Activated CD8-positive, alpha-beta memory T cell treated with anti-CD3 and anti-CD28 coated beads, Interleukin-2, amount 50 U/mL, for 48 hours (primary cell): ENCODE measurements around the gene PTGFRN.
"Not testable (repeated sequence)": the region's sequence is repeated elsewhere in the genome, so short reads cannot be mapped to it uniquely, and the experiment has no call there.

Experiments used
- DNase-seq: peaks from one replicate; pipeline ENCODE4 v3.0.0-alpha.2; 2020

PTGFRN gene

DNA sequence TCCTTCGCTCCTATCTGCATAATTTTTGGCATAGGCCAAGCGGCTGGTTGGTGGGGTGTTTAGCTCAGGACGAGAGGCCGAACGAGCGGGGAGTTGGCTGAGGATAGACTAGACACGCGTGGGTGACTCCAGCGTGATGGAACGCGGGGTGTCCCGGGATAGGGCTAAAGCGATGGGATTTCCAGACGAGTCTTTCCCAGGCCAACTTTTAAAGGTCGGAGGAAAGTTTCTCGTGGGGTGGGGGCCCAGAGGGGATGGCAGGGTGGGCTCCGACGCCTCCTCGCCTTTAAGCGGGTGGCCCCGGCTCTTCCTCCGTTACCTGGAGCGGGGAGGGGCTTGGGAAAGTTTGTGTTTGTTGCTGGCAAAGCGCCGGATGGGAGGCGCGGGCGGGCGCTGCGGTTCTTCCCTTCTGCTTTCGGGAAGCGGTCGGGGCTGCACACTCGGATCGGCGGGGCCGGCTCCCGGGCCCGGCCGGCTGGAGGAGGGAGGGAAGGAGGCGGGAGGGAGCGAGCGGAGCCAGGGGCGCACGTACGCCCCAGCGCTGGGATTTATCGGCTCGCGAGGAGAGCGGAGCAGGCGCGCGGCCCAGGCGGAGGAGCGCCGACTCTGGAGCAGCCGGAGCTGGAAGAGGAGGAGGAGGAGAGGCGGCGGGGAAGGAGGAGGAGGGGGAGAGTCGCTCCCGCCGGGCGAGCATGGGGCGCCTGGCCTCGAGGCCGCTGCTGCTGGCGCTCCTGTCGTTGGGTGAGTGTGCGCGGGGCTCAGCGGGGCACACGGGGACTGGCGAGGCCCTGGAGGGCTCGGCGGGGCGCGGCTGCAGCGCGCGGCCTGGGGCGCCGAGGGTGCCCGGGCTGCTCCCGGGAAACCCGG is at the start of gene PTGFRN:
PTGFRN (plus strand) TSS at position 405 of the 867 bp plus-strand sequence; CDS start at position 693, 288 bp downstream.
- peak; percentile 64 for DNase-seq

DNA sequence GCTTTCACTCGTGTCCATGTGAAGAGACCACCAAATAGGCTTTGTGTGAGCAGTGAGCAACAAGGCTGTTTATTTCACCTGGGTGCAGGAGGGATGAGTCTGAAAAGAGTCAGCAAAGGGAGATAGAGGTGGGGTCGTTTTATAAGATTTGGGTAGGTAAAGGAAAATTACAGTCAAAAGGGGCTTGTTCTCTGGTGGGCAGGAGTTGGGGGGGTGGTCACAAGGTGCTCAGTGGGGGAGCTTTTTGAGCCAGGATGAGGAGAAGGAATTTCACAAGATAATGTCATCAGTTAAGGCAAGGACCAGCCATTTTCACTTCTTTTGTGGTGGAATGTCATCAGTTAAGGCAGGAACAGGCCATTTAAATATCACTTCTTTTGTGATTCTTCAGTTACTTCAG is 49.5 kb upstream of the PTGFRN start:
- not testable (repeated sequence) for DNase-seq

DNA sequence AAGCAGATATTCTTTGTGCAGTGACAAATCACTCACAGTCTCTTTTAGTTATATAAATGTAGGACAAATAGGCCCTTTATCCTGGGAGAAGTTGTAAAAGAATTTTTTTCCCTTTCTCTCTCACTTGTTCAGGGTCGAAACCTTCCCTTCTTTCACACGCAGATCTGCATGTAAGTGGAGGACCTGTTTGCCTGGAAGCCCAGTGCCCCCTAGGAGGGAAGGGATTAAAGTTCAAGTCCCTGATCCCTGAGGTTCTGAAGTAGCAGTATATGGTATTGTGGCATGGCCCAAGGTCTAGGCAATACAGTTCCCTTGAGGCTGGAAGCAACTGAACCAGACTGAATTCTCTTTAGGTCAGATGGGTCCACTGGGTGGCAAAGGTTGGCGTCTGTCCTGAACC is 48.6 kb upstream of the PTGFRN start:
- DNase-seq = no peak

DNA sequence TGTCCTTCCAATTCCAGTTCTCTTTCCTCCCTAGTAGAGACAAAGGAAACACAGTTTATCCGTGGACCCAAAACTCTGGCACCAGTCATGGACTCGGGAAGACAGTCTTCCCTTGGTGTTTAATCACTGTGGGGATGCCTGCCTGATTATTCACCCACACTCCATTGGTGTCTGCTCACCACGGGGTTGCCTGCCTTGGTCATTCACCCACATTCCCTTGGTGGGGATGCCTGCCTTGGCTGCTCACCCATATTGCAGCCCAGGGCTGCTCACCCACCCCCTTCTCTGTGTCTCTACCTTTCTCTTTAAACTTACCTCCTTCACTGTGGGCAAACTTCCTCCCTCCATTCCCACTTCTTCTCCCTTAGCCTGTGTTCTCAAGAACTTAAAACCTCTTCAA is 46.7 kb upstream of the PTGFRN start:
- not testable (repeated sequence) for DNase-seq

DNA sequence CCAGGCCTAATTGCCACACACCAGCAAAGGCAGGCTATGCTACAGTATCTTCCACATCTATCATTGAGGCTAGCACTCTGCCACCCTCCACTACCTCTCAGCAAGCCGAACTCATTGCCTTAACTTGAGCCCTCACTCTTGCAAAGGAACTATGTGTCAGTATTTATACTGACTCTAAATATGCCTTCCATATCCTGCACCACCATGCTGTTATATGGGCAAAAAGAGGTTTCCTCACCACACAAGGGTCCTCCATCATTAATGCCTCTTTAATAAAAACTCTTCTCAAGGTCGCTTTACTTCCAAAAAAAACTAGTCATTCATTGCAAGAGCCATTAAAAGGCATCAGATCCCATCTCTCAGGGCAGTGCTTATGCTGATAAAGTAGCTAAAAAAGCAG is 43.2 kb upstream of the PTGFRN start:
- DNase-seq = not testable (repeated sequence)

DNA sequence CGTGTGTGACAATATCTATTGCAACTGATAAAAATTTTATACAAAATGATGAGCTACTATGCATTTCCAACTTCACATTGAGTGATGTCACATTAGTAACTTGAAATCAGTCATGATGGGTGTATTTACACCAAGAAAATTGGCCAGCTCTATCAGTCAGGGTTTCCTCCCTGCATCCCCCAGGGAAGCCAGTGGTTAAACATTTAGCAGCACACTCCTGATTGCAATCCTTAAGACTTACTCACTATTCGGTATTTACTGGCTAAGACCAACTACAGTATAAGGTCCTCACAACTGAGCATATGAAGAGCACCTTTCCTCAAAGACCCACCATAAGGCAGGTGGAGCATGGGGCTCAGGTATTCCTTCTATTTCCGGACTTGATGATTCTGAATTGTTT is 41.3 kb upstream of the PTGFRN start:
- DNase-seq = no peak

DNA sequence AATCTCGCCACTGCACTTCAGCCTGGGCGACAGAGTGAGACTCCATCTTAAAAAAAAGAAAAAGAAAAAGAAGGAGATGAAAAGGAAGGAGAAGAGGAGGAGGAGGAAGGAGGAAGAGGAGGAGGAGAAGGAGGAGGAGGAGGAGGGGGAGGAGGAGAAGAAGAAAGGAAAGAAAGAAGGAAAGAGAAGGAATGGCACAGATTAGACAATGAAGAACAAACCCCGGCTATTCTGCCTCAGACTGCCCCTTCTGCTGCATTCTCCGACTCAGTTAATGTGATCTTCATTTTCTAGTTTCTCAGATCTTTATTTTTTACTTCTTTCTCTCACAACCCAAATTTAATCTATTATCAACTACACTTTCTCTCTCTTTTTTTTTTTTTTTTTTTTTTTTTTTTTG is 40.1 kb upstream of the PTGFRN start:
- DNase-seq = no peak

DNA sequence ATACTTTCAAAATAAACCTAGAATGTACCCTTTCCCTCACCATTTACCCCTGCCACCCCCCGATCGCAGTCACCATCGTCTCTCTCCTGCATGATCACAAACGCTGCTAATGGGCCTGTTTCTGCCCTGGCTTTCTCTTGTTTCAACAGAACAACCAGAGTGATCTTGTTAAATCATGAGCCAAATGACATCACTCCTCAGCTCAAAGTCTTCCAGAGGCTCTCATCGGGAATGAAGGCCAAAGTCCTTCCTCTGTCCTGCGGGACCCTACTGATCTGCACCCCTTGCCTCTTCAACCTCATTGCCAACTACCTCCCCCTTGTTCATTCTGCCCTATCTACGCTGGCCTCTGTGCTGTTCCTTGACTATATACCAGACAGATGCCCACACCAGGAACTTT is 39.4 kb upstream of the PTGFRN start:
- no peak for DNase-seq

DNA sequence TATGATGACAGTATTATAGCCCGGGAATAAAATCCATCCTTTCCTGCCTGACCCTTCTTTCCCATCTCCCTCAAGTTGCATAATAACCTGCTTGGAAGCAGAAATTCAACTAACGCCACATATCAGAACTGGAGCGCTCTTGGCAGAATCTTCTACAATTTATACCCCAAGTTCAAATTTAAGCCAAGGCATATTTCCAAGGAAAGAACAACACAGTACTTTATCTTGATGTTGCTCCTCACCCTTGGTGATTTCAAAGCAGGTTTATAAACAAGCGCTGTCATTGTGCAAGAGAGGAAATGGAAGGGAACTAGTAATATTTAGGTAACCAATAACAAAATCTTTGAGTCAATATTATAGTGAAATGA is 38.0 kb upstream of the PTGFRN start:
- no peak for DNase-seq

DNA sequence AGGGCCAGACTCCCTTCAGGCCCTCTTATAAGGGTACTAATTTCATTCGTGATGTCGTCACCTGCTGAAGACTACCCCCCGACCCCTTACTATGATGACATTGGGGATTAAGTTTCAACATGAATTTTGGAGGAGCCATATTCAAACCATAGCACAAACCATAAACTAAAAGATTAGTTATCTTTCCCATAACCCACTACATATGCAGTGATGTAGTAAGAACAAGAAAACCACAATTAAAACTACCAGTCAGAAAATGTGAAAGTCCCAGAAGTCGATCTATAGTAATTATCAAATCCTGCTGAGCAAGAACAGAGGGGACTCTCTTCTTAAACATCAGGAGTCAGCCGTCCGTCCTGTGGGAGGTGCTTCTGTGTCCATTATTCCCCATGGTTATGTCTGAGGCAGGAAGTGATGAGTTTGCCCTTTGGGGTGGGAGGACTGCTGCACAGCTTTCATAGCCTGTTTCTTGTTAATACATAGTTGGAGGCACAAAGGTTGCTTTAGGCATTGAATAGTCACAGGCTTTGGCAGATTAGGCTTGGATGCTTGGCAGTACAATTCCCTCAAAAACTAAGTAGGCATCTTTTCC is 35.9 kb upstream of the PTGFRN start:
- DNase-seq = no peak

DNA sequence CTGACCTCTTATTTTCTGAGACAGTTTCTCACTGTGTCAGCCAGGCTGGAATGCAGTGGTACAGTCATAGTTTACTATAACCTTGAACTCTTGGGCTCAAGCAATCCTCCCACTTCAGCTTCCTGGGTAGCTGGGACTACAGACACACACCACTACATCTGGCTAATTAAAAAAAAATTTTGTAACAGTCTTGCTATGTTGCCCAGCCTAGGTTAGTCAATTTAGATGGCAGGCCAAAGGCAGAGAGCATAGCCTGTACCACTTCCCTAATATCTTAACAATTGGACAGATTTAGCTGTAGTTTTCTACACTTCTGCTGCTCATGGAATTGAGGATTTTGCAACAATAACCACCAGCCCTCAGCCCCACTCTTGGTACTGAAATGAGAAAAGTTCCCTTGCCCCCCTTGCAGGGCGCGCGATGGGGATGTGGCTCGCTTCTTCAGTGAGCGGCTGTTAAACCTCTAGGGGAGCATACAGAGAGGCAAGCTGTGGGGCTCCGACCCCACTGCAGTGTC is 34.9 kb upstream of the PTGFRN start:
- peak; percentile 60 for DNase-seq

DNA sequence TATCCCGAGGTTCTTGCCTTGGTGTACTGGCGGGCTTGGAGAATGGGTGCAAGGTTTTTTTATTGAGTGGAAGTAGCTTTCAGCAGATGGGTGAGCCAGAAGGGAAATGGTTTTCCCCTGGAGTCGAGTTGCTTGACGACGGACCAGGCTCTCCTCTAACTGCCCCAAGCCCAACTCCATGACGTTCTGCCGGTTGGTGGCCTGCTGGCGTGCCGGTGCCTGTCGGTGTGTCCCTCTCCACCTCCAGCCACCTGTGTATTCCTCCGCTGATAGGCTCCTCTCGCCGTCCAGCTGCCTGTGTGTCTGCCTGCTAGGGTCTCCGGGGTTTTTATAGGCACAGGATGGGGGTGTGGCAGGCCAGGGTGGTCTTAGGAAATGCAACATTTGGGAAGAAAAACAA is 34.3 kb upstream of the PTGFRN start:
- no peak for DNase-seq

DNA sequence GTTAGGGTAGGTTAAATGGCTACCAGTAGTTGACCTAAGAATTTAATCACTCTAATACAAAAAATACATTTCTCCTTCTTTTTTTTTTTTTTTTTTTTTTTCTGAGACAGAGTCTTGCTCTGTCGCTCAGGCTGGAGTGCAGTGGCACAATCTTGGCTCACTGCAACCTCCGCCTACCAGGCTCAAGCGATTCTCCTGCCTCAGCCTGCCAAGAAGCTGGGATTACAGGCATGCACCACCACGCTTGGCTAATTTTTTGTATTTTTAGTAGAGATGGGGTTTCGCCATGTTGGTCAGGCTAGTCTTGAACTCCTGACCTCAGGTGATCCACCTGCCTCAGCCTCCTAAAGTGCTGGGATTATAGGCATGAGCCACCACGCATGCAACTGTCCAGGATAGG is 33.8 kb upstream of the PTGFRN start:
- not testable (repeated sequence) for DNase-seq

DNA sequence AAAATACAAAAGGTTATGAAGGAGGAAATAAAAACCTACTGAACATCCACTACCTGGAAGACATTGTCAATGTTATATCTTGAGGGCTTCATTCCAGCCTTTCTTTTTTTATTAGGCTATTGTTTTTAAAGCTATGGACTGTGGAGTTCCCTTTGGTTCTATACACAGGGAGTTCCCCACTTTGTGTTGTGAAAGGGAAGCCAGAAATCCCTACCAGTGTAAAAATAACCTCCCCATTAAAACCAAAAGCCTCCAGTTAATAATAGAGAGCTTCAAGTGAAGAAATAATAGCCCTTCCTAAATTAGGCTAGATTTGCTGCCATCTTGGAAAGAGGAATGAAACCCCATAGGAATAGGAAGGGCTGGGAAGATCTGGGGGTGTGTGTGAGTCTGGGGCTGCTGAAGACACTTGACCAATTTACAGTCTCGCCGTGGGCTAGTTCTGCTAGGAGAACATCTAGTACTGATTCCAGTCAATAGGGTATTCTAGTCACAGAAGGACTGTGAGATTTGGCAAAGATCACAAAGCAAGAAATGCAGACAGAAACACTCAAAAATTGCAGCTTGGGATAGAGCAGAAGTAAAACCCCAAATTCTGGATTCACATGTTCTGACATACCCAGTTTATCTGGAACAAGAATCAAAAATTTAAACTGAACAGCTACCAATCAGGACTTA is 32.4 kb upstream of the PTGFRN start:
- no peak for DNase-seq

DNA sequence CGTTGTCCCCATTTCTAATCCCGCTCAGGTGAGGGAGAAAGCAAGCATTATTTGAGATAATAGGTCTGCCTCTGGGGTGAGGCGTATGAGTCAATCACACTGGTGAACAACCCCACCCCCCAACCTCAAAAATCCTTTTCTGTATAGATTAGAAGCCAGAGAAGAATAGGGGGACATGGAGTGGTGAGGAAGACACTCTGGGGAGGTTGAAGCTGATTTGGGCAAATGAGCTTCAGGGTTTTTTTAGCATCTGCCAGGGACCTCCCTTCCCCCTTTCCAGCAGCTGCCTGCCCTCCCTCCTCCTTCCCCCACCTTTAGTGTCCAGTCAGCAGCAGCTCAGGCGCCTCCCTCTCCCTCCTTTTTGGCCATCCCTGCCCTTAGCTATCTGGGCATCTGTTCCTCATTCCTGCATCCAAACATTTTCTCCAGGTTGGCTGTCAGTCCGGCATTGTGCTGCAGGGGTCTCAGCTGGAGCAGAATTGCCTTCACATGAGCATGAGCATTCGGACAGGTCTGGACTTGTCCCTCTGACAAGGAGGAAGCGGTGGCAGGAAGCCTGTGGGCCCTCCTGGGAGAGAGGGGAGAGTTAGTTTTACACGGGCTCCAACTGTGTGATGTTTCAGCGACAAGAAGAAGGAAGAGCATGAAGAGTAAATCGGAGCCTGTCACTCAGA is 30.8 kb upstream of the PTGFRN start:
- DNase-seq = no peak

DNA sequence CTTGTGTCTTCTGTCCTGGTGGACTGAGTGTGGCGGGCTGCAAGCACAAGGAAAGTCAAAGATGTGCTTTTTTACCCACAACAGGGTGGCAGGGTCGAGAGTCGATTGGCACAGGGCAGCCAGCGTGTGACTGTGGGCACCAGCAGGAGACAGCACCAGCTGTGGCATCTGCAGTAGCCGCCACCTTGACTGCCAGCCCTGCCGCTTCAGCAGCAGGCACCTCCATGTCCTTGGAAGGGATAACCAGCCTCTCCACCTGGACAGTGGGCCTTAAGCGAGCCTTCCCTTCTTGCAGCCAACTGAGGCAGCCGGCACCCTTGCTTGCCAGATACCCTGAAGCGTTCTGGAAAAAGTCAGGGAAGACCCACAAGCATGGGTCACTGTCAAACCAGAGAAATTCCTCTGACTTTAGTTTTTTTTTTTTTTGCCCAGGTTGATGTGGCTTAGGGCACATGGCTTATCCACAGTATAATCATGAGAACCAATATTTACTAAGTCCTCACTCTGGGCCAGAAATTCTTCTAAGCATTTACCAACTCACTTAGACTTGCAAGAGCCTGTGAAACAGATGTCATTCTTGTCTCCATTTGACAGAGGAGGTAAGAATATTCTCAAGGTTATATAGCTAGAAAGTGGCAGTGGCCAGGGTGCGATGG is 30.1 kb upstream of the PTGFRN start:
- DNase-seq = no peak

DNA sequence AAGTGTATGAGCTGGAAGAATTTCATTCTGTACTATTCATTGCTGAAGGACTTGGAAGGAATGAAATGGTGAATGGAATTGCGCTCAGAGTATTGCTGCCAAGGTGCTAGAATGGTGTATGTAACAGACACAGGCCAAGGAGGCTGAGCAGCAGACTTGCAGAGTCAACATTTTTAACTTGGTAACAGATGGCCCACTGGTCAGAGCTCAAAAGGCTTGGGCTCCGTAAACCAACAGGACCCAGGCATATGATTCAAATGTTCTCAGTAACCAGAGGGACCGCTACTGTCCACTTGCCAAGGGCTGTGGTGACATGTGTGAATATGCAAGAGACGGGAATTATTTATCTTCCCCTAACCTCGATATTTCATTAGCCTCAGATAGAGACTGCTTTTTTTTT is 28.8 kb upstream of the PTGFRN start:
- DNase-seq = no peak

DNA sequence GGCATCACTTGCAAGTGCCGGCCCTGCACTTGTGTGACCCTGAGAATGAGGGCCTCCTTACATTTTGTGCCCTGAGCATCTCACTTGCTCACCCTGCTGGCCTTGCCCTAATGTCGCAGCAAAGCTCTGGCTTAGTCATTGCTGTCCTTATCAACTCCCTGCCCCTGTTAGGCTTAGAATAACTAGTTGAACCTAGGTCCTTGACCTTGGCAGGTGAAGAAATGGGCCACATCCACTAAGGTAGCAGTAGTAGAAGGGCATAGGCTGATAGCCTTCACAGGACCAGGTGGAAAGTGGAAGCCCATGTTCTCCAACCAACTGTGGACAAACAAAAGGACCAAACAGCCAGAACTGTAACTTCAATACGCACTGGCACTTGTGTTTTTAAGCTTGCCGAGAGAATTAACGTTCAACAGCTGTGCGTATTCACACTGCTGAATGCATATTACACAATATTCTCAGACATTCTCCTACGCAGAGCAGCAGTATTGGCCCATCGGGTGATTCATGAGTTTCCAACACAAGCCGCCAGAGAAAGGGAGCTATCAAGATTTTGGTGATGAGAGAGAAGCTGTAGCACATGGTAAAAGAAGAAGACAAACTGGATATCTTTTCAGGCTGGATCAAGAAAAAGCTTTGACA is 27.7 kb upstream of the PTGFRN start:
- DNase-seq = peak; percentile 62

DNA sequence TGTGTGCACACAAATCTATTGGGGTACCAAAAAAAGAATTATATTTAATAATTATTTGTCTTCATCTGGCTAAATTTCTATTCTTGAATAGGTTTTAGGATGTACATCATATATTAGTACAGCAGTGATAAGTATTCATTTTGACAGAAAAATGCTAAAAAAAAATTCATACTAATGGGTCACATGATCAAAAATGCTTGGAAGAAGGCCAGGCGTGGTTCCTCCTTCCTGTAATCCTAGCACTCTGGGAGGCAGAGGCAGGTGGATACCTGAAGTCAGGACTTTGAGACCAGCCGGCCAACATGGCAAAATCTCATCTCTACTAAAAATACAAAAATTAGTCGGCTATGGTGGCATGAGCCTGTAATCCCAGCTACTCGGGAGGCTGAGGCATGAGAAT is 26.9 kb upstream of the PTGFRN start:
- DNase-seq = no peak

DNA sequence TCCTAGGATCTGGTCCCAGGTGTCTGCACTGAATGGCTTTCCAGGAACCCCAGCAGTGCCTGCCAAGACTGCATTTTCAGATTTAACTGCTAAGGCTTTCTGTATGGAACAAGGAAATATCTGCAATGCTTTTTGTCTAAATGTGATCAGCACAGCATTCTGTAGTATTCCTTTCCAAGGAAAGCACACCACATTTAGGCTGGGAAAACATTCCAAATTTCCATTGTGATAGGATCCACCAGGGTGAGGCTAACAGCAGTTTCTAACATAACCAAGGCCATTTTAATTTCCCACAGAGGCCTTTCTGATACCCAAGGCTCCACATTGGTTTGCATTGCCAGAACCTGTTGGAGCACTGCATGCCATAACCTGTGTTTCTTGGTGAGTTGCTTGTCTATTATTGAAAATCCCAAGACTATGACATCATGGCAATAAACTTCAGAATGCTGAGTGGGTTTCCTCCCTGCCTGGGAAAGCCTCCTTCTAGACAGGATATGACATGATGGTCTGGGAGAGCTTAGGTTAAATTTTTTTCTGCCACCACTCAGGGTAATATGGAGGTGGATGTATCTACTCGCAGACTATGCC is 23.3 kb upstream of the PTGFRN start:
- no peak for DNase-seq

DNA sequence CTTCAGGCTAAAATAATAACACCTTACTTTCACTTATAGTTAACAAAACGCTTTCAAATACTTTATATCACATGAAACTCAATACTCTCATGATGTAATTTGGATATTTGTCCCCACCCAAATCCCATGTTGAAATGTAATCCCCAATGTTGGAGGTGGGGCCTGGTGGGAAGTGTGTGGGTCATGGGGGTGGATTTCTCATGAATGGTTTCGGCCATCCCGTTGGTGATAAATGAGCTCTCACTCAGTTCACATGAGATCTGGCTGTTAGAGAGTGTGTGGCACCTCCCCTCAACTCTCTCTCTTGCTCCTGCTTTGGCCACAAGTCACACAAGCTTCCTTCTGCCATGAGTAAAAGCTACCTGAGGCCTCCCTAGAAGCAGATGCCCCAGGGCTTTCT is 22.5 kb upstream of the PTGFRN start:
- DNase-seq = no peak

DNA sequence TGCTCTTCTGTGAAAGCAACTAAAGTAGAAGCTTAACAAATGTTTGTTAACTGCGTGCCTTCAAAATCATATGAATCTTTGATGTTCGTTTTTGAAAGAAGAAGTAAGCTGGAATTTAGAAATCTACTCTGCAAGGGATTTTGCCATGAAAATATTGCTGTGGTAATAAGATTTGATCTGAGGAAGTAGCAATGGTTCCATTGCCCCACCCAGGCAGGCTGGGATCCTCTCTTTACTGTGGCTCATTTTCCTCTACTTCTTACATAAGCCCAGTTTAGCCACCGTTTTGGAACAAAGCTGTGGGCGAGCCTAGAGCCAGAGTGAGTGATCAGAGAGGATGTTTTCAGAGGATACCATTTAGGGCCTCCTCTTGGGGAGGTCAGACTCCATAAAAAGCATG is 20.3 kb upstream of the PTGFRN start:
- DNase-seq = no peak
